ENCODE results near the gene PSMD12.

- TF ChIP-seq POLR2A (IDR thresholded peaks at IDR 0.05) (no peak), EP300 (IDR thresholded peaks at IDR 0.05) (no peak)
Measured at GRCh38 chr17:67385122-67385988, 19.0 kb upstream of the PSMD12 start.

Data from sigmoid colon (tissue), 4 donors.